Gastrocnemius medialis (tissue), 4 donors: ENCODE data around the gene TFEC. TPM values are rescaled to one million over a fixed set of nuclear protein-coding genes. Genes with fewer than 3 reads are reported as not detected.

Source experiments
- ATAC-seq, 2 donors: fragments of 150-250 bp; one replicate each; pipeline ENCODE4 v1.9.1; 2016
- DNase-seq, 2 donors: peaks; one replicate each; pipeline ENCODE4 v3.0.0-alpha.2; 2019
- H3K27ac ChIP-seq, 4 donors: fragments of 200-600 bp; sonication (generic); 1 replicate in 1 of 4; 2 replicates in 3 of 4; pipeline ENCODE4 v1.5.1; 2016 to 2018; ENCODE audit warnings: mild to moderate bottlenecking in 2 of 4, moderate library complexity in 1 of 4
- H3K27me3 ChIP-seq, 3 donors: fragments of 200-600 bp; sonication (generic) in 2 of 3; 1 replicate in 1 of 3; 2 replicates in 2 of 3; pipeline versions ENCODE4 v1.5.1 to v1.6.0; 2016 to 2019; ENCODE audit warnings: mild to moderate bottlenecking in 1 of 3, moderate library complexity in 1 of 3
- H3K36me3 ChIP-seq, 2 donors: fragments of 200-600 bp; sonication (generic) in 1 of 2; one replicate each; pipeline ENCODE4 v1.5.1; 2017 to 2018
- H3K4me1 ChIP-seq, 2 donors: fragments of 200-600 bp; sonication (generic) in 1 of 2; one replicate each; pipeline ENCODE4 v1.5.1; 2016 to 2017; ENCODE audit warnings: mild to moderate bottlenecking in 2 of 2
- H3K4me3 ChIP-seq, 4 donors: fragments of 200-600 bp; sonication (generic) in 3 of 4; 1 replicate in 1 of 4; 2 replicates in 3 of 4; pipeline ENCODE4 v1.5.1; 2016 to 2019; ENCODE audit warnings: mild to moderate bottlenecking in 2 of 4
- H3K9me3 ChIP-seq, 3 donors: fragments of 200-600 bp; sonication (generic) in 2 of 3; 1 replicate in 1 of 3; 2 replicates in 2 of 3; pipeline ENCODE4 v1.5.1; 2016 to 2019
- CTCF ChIP-seq, 5 experiments: fragments of 450-650 bp in 3 of 5; fragments of 200-600 bp in 2 of 5; sonication (generic) in 2 of 5; IDR thresholded peaks in 4 of 5; conservative IDR thresholded peaks in 1 of 5; 1 replicate in 4 of 5; 2 replicates in 1 of 5; pipeline ENCODE4 v1.5.1; 2016 to 2019; ENCODE audit warnings: antibody characterized with exemption in 5 of 5, mild to moderate bottlenecking in 3 of 5, moderate library complexity in 3 of 5
- POLR2A ChIP-seq, 2 donors: fragments of 450-650 bp; IDR thresholded peaks; one replicate each; pipeline ENCODE4 v1.6.1; 2017; ENCODE audit warnings: antibody characterized with exemption in 2 of 2, mild to moderate bottlenecking in 2 of 2, moderate library complexity in 2 of 2
- in situ Hi-C, 4 donors: fragments of 200-750 bp; cut with MboI; loops; one replicate each; pipeline versions ENCODE4 v1.15.0 to v1.8.0; 2017; ENCODE audit warnings: low sequenced_read_pairs in 4 of 4
- intact Hi-C: fragments of 100-400 bp; cut with DNase I; formaldehyde crosslinking; loops from one replicate; pipeline ENCODE4 v1.15.1; 2023; ENCODE audit warnings: low total_unique reads
- total RNA-seq, 4 donors: library from RNA; depleted of rRNA; stranded (reverse); fragments of >200 nt; gene quantifications; one replicate each; pipeline versions ENCODE4 v1.1.0 to v1.2.3, GENCODE V29; 2016

The TFEC gene
- total RNA-seq, 4 donors from 2014 or later = 0.17 to 0.91 (median 0.72) TPM

- in situ Hi-C loops = no loop called here
- Histone ChIP-seq H3K9me3 (no peaks in the 10 kb centered on the region), H3K27ac (no peak overlapping the region), H3K4me3 (no peak overlapping the region), H3K4me1 (no peaks in the 10 kb centered on the region), H3K27me3 (no peaks in the 10 kb centered on the region), H3K36me3 (no peaks in the 10 kb centered on the region)
- DNase-seq (no peak), ATAC-seq (no peak)
- intact Hi-C loops = no loop called here
- TF ChIP-seq CTCF (IDR thresholded peaks at IDR 0.05 in 4 of 5, conservative IDR thresholded peaks at IDR 0.05 in 1 of 5) = no peak
- no peak for TF ChIP-seq POLR2A (IDR thresholded peaks at IDR 0.05)
These were observed 65.3 kb downstream of the TFEC start for GRCh38 chr7:115965236-115965635.

GRCh38 chr7:115964799-115965198 lies 65.8 kb downstream of the TFEC start:
- Histone ChIP-seq H3K4me1 (no peaks in the 10 kb centered on the region), H3K9me3 (no peaks in the 10 kb centered on the region), H3K27me3 (no peaks in the 10 kb centered on the region), H3K4me3 (no peak overlapping the region), H3K36me3 (no peaks in the 10 kb centered on the region), H3K27ac (no peak overlapping the region)
- in situ Hi-C loops (no loop called here), intact Hi-C loops (no loop called here)
- no peak for ATAC-seq
- TF ChIP-seq CTCF (IDR thresholded peaks at IDR 0.05 in 4 of 5, conservative IDR thresholded peaks at IDR 0.05 in 1 of 5) (no peak), POLR2A (IDR thresholded peaks at IDR 0.05) (no peak)
- no peak for DNase-seq

GRCh38 chr7:115962340-115962739 lies 68.2 kb downstream of the TFEC start:
- in situ Hi-C loops (no loop called here), intact Hi-C loops (no loop called here)
- Histone ChIP-seq H3K9me3 (no peaks in the 10 kb centered on the region), H3K4me1 (no peaks in the 10 kb centered on the region), H3K27ac (no peak overlapping the region), H3K4me3 (no peak overlapping the region), H3K36me3 (no peaks in the 10 kb centered on the region), H3K27me3 (no peaks in the 10 kb centered on the region)
- ATAC-seq (no peak), DNase-seq (no peak)
- TF ChIP-seq POLR2A (IDR thresholded peaks at IDR 0.05) (no peak), CTCF (IDR thresholded peaks at IDR 0.05 in 4 of 5, conservative IDR thresholded peaks at IDR 0.05 in 1 of 5) (no peak)

- Histone ChIP-seq H3K4me3 (no peak overlapping the region), H3K4me1 (no peaks in the 10 kb centered on the region), H3K27ac (no peak overlapping the region), H3K27me3 (no peaks in the 10 kb centered on the region), H3K36me3 (no peaks in the 10 kb centered on the region), H3K9me3 (peaks cover 0 to 2% (median 0%) of the 10 kb centered on the region in 3 donors)
- TF ChIP-seq POLR2A (IDR thresholded peaks at IDR 0.05) (no peak), CTCF (IDR thresholded peaks at IDR 0.05 in 4 of 5, conservative IDR thresholded peaks at IDR 0.05 in 1 of 5) (no peak)
- intact Hi-C loops = no loop called here
- DNase-seq (no peak), ATAC-seq (no peak)
- in situ Hi-C loops = no loop called here
These were observed 76.8 kb downstream of the TFEC start for GRCh38 chr7:115953592-115954255.

GRCh38 chr7:115952832-115953231 lies 77.7 kb downstream of the TFEC start:
- ATAC-seq = no peak
- Histone ChIP-seq H3K4me3 (no peak overlapping the region), H3K36me3 (no peaks in the 10 kb centered on the region), H3K27ac (no peak overlapping the region), H3K4me1 (no peaks in the 10 kb centered on the region), H3K9me3 (peaks cover 0 to 2% (median 0%) of the 10 kb centered on the region in 3 donors), H3K27me3 (no peaks in the 10 kb centered on the region)
- in situ Hi-C loops = no loop called here
- intact Hi-C loops = no loop called here
- no peak for DNase-seq
- TF ChIP-seq POLR2A (IDR thresholded peaks at IDR 0.05) (no peak), CTCF (IDR thresholded peaks at IDR 0.05 in 4 of 5, conservative IDR thresholded peaks at IDR 0.05 in 1 of 5) (no peak)
